HepG2 (cell line): Measurements from ENCODE around the gene PPM1H. TPM values are rescaled to one million over a fixed set of nuclear protein-coding genes. Genes with fewer than 3 reads are reported as not detected.

Source experiments
- ARHGAP35 ChIP-seq: sonication (generic); formaldehyde crosslinking; IDR thresholded peaks from 2 replicates; pipeline ENCODE4 v1.9.0; 2022; ENCODE audit warnings: mild to moderate bottlenecking, inconsistent platforms, moderate library complexity, missing genetic modification reagents, borderline replicate concordance
- ARNT2 ChIP-seq: sonication (generic); formaldehyde crosslinking; IDR thresholded peaks from 2 replicates; pipeline ENCODE4 v1.8.0; 2022; ENCODE audit warnings: mild to moderate bottlenecking, low read depth, missing genetic modification reagents, moderate library complexity
- ATRX ChIP-seq: sonication (generic); formaldehyde crosslinking; IDR thresholded peaks from 2 replicates; pipeline ENCODE4 v1.4.0; 2020; ENCODE audit warnings: missing genetic modification reagents, borderline replicate concordance
- FOXM1 ChIP-seq: sonication (generic); formaldehyde crosslinking; IDR thresholded peaks from 2 replicates; pipeline ENCODE4 v1.5.0; 2020; ENCODE audit warnings: missing genetic modification reagents
- HDAC1 ChIP-seq: sonication (generic); formaldehyde crosslinking; IDR thresholded peaks from 2 replicates; pipeline ENCODE4 v1.5.1; 2020; ENCODE audit warnings: mild to moderate bottlenecking, missing genetic modification reagents
- HOXA9 ChIP-seq: sonication (generic); formaldehyde crosslinking; IDR thresholded peaks from 2 replicates; pipeline ENCODE4 v1.8.1; 2022; ENCODE audit warnings: missing genetic modification reagents, mild to moderate bottlenecking, moderate library complexity, borderline replicate concordance
- KDM6A ChIP-seq: IDR thresholded peaks from 2 replicates; pipeline ENCODE4 v1.6.1; 2016; ENCODE audit warnings: low read depth
- NAIF1 ChIP-seq: sonication (generic); formaldehyde crosslinking; IDR thresholded peaks from 2 replicates; pipeline ENCODE4 v1.5.0; 2020; ENCODE audit warnings: mild to moderate bottlenecking, missing genetic modification reagents, borderline replicate concordance
- NR2F6 ChIP-seq, 2 experiments: IDR thresholded peaks; 2 replicates each; pipeline ENCODE4 v1.6.1; 2016; ENCODE audit warnings: antibody characterized with exemption in 1 of 2, mild to moderate bottlenecking in 1 of 2
- POLR2G ChIP-seq: fragments of 200-400 bp; formaldehyde crosslinking; IDR thresholded peaks from 2 replicates; pipeline ENCODE4 v1.6.1; 2018; ENCODE audit warnings: mild to moderate bottlenecking, low read depth, low read length, moderate library complexity
- PRDM4 ChIP-seq: sonication (generic); formaldehyde crosslinking; IDR thresholded peaks from 2 replicates; pipeline ENCODE4 v1.9.0; 2021; ENCODE audit warnings: missing genetic modification reagents, borderline replicate concordance
- RBM22 ChIP-seq: fragments of 200-400 bp; formaldehyde crosslinking; optimal IDR thresholded peaks from 2 replicates; pipeline ENCODE3; 2017; ENCODE audit warnings: mild to moderate bottlenecking, low read length, moderate library complexity
- SNAPC2 ChIP-seq: sonication (generic); formaldehyde crosslinking; IDR thresholded peaks from 2 replicates; pipeline ENCODE4 v1.8.1; 2022; ENCODE audit warnings: mild to moderate bottlenecking, missing genetic modification reagents
- XBP1 ChIP-seq: sonication (generic); formaldehyde crosslinking; IDR thresholded peaks from 2 replicates; pipeline ENCODE4 v1.5.0; 2020; ENCODE audit warnings: missing genetic modification reagents
- ZNF674 ChIP-seq: sonication (generic); formaldehyde crosslinking; IDR thresholded peaks from 2 replicates; pipeline ENCODE4 v1.5.0; 2020; ENCODE audit warnings: low read depth, mild to moderate bottlenecking, missing genetic modification reagents
- ZNF747 ChIP-seq: sonication (generic); formaldehyde crosslinking; IDR thresholded peaks from 2 replicates; pipeline ENCODE4 v1.8.1; 2023; ENCODE audit warnings: missing genetic modification reagents, mild to moderate bottlenecking, borderline replicate concordance
- ZNF777 ChIP-seq: sonication (generic); formaldehyde crosslinking; IDR thresholded peaks from 2 replicates; pipeline ENCODE4 v1.4.0; 2020; ENCODE audit warnings: missing genetic modification reagents
- ZNF781 ChIP-seq: sonication (generic); formaldehyde crosslinking; IDR thresholded peaks from 2 replicates; pipeline ENCODE4 v1.5.1; 2020; ENCODE audit warnings: borderline replicate concordance, mild to moderate bottlenecking, missing genetic modification reagents; ENCODE audit errors: not compliant biosample characterization
- ZNF788 ChIP-seq: sonication (generic); formaldehyde crosslinking; IDR thresholded peaks from 2 replicates; pipeline ENCODE4 v1.5.0; 2020; ENCODE audit warnings: mild to moderate bottlenecking, missing genetic modification reagents, borderline replicate concordance
- ZSCAN29 ChIP-seq: sonication (generic); formaldehyde crosslinking; conservative IDR thresholded peaks from 2 replicates; pipeline ENCODE4 v1.4.0; 2020; ENCODE audit warnings: mild to moderate bottlenecking, missing genetic modification reagents
- polyA plus RNA-seq, 8 experiments: library from polyadenylated mRNA; depleted of rRNA in 3 of 8; stranded (reverse) in 7 of 8; unstranded in 1 of 8; fragments of >200 nt; fragmentation: Illumina TruSeq in 4 of 8; extraction: Trizol in 4 of 8; gene quantifications; 2 replicates each; pipeline versions ENCODE4 v1.2.1 to v1.2.3, GENCODE V29; 2011 to 2016; ENCODE audit warnings: low read depth in 4 of 8, missing spikeins in 1 of 8, mixed read lengths in 1 of 8; ENCODE audit not compliant: insufficient read depth in 1 of 8
- total RNA-seq, 5 experiments: library from RNA; depleted of rRNA; stranded (reverse); fragments of >200 nt; fragmentation: Illumina TruSeq; extraction: Trizol; gene quantifications; 2 replicates each; pipeline ENCODE4 v1.2.3, GENCODE V29; 2016; ENCODE audit warnings: low read depth in 1 of 5
- TF ChIP-seq, protein P1 (sequence below): IDR thresholded peaks from 2 replicates; pipeline ENCODE4 v1.6.1; 2012; ENCODE audit warnings: low read length, improper control_type of control experiment
- TF ChIP-seq, protein P2 (sequence below): sonication (generic); formaldehyde crosslinking; conservative IDR thresholded peaks from 2 replicates; pipeline ENCODE4 v1.4.0; 2020; ENCODE audit warnings: missing genetic modification reagents

The PPM1H gene
- total and polyA plus RNA-seq, 2 of the 13 experiments (the other 11 are each of a cell fraction or from before 2014, with no cell fraction given), result 29.1 to 38.1 TPM

DNA sequence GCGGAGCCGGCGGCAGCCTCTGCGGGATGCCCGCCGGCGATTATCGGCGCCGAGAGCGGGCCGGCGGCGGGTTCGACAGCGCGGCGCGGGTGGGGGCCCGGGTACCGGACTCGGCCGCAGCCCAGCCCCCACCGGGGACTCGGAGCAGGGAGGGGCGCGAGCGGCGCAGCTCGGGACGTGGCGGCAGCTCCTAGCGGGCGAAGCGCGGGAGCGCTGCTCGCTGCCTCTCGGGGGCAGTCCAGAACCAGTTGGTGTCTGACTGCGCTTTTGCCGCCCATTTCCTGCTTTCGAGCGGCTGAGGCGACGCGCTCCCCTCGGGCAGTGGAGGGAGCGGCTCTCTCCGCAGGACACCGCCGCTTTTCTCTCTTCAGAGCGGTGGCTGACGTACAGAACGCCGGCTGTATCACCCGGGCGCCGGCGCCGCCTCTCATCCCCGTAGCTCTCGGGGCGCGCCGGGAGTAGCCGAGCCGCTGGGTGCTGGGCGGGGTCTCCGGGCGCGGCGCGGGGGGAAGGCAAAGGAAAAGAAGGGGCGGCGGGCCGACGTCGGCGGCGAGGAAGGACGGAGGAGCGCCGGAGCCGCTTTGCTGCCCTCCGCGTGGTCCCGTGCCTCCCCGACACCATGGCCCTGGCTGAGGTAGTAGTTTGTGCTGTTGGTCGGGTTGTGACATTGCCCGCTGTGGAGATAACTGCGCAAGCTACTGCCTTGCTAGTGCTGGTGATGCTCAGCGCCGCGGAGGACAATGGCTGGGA is 331.7 kb downstream of the PPM1H start (continued):
- TF ChIP-seq, protein P1, sequence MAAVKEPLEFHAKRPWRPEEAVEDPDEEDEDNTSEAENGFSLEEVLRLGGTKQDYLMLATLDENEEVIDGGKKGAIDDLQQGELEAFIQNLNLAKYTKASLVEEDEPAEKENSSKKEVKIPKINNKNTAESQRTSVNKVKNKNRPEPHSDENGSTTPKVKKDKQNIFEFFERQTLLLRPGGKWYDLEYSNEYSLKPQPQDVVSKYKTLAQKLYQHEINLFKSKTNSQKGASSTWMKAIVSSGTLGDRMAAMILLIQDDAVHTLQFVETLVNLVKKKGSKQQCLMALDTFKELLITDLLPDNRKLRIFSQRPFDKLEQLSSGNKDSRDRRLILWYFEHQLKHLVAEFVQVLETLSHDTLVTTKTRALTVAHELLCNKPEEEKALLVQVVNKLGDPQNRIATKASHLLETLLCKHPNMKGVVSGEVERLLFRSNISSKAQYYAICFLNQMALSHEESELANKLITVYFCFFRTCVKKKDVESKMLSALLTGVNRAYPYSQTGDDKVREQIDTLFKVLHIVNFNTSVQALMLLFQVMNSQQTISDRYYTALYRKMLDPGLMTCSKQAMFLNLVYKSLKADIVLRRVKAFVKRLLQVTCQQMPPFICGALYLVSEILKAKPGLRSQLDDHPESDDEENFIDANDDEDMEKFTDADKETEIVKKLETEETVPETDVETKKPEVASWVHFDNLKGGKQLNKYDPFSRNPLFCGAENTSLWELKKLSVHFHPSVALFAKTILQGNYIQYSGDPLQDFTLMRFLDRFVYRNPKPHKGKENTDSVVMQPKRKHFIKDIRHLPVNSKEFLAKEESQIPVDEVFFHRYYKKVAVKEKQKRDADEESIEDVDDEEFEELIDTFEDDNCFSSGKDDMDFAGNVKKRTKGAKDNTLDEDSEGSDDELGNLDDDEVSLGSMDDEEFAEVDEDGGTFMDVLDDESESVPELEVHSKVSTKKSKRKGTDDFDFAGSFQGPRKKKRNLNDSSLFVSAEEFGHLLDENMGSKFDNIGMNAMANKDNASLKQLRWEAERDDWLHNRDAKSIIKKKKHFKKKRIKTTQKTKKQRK, result no peak
- TF ChIP-seq ARNT2 (CRISPR knock-in tag) (0 out of 2 replicates have a peak, but pooled peaks have one; percentile 7), ZSCAN29 (CRISPR knock-in tag) (no peak), HDAC1 (CRISPR knock-in tag) (peak; percentile 80), PRDM4 (no peak), POLR2G (peak; percentile 75), RBM22 (no peak), FOXM1 (0 out of 2 replicates have a peak, but pooled peaks have one; percentile 24), ARHGAP35 (CRISPR knock-in tag) (no peak), ZNF747 (CRISPR knock-in tag) (no peak; the same call in 1 of the 2 replicates), HOXA9 (CRISPR knock-in tag) (peak; percentile 87; the same call in 1 of the 2 replicates), NAIF1 (CRISPR knock-in tag) (peak; percentile 81; the same call in 1 of the 2 replicates), KDM6A (CRISPR knock-in tag) (no peak), ZNF788 (CRISPR knock-in tag) (peak; percentile 57; the same call in 1 of the 2 replicates), ZNF777 (CRISPR knock-in tag) (peak; percentile 69), NR2F6 (IDR thresholded peaks at IDR 0.05) (no peak), NR2F6 (CRISPR knock-in tag; IDR thresholded peaks at IDR 0.05) (no peak), ZNF674 (CRISPR knock-in tag) (no peak), ZNF781 (CRISPR knock-in tag) (no peak), ATRX (CRISPR knock-in tag) (no peak), XBP1 (CRISPR knock-in tag) (no peak), SNAPC2 (CRISPR knock-in tag) (peak; percentile 68; the same call in 1 of the 2 replicates)
- TF ChIP-seq, protein P2, sequence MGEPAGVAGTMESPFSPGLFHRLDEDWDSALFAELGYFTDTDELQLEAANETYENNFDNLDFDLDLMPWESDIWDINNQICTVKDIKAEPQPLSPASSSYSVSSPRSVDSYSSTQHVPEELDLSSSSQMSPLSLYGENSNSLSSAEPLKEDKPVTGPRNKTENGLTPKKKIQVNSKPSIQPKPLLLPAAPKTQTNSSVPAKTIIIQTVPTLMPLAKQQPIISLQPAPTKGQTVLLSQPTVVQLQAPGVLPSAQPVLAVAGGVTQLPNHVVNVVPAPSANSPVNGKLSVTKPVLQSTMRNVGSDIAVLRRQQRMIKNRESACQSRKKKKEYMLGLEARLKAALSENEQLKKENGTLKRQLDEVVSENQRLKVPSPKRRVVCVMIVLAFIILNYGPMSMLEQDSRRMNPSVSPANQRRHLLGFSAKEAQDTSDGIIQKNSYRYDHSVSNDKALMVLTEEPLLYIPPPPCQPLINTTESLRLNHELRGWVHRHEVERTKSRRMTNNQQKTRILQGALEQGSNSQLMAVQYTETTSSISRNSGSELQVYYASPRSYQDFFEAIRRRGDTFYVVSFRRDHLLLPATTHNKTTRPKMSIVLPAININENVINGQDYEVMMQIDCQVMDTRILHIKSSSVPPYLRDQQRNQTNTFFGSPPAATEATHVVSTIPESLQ (CRISPR knock-in tag), result no peak; the same call in 1 of the 2 replicates
